Erythroblast (primary cell): ENCODE measurements around the gene HS1BP3.

Source experiments
- GATA1 ChIP-seq: IDR thresholded peaks from 2 replicates; pipeline ENCODE4 v1.6.1; 2011; ENCODE audit warnings: low read depth, mild to moderate bottlenecking, control low read depth, low read length, moderate library complexity
- POLR2A ChIP-seq: IDR thresholded peaks from 2 replicates; pipeline ENCODE4 v1.6.1; 2011; ENCODE audit warnings: mild to moderate bottlenecking, low read length

GRCh38 chr2:20623741-20624155, 27.1 kb downstream of the HS1BP3 start:
- TF ChIP-seq POLR2A, result no peak
- TF ChIP-seq GATA1, result no peak
